ENCODE results near the gene SESN1. TPM values are rescaled to one million over a fixed set of nuclear protein-coding genes. Genes with fewer than 3 reads are reported as not detected.

SESN1 gene
- total RNA-seq, 4 donors from 2014 or later, result 22.8 to 87.5 (median 43.4) TPM

DNA sequence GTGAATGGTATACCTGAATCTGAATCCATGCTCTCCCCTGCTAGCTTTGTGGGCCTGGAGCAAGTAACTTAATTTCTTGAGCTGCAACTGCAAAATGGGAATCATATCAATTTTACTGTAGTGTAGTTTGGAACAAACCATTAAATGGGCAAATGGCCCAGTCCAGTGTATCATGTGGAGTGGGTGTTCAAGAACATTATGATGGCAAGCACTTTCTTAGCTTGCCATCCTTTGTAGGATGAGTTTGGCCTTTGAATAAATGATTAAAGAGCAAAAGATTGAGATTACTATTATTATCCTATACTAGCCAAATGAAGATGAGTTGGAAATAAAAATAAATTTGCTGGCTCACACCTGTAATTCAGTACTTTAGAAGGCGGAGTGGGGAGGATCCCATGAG lies 120.4 kb downstream of the SESN1 start:
- H3K4me1 ChIP-seq, result no peaks in the 10 kb centered on the region
- peaks cover 0 to 4% (median 0%) of the 10 kb centered on the region in 4 donors for H3K9me3 ChIP-seq
- H3K27me3 ChIP-seq, result no peaks in the 10 kb centered on the region
- no peak overlapping the region for H3K27ac ChIP-seq
- no peak overlapping the region for H3K4me3 ChIP-seq
- DNase-seq, result no peak
- TF ChIP-seq, protein P1, sequence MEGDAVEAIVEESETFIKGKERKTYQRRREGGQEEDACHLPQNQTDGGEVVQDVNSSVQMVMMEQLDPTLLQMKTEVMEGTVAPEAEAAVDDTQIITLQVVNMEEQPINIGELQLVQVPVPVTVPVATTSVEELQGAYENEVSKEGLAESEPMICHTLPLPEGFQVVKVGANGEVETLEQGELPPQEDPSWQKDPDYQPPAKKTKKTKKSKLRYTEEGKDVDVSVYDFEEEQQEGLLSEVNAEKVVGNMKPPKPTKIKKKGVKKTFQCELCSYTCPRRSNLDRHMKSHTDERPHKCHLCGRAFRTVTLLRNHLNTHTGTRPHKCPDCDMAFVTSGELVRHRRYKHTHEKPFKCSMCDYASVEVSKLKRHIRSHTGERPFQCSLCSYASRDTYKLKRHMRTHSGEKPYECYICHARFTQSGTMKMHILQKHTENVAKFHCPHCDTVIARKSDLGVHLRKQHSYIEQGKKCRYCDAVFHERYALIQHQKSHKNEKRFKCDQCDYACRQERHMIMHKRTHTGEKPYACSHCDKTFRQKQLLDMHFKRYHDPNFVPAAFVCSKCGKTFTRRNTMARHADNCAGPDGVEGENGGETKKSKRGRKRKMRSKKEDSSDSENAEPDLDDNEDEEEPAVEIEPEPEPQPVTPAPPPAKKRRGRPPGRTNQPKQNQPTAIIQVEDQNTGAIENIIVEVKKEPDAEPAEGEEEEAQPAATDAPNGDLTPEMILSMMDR (IDR thresholded peaks at IDR 0.05), result no peak
- no peak for TF ChIP-seq POLR2A (IDR thresholded peaks at IDR 0.05)
- H3K36me3 ChIP-seq, result no peaks in the 10 kb centered on the region

DNA sequence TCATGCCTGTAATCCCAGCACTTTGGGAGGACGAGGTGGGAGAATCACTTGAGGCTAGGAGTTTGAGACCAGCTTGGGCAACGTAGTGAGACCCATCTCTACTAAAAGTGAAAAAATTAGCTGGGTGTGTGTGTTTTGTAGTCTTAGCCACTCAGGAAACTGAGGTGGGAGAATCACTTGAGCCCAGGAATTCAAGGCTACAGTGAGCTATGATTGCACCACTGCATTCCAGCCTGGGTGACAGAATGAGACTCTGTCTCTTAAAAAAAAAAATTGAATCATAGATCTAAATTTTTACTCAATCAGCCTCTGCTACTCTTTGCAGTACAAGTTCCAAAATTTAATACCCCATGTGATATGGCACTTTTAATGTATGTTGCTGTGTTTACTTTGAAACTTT lies 124.9 kb downstream of the SESN1 start:
- TF ChIP-seq, protein P1 (IDR thresholded peaks at IDR 0.05), result no peak
- TF ChIP-seq POLR2A (IDR thresholded peaks at IDR 0.05), result no peak
- Histone ChIP-seq H3K4me3 (no peak overlapping the region), H3K36me3 (no peaks in the 10 kb centered on the region), H3K4me1 (peaks cover 0 to 10% (median 0%) of the 10 kb centered on the region in 4 donors), H3K9me3 (no peaks in the 10 kb centered on the region), H3K27ac (no peak overlapping the region), H3K27me3 (no peaks in the 10 kb centered on the region)
- no peak for DNase-seq

DNA sequence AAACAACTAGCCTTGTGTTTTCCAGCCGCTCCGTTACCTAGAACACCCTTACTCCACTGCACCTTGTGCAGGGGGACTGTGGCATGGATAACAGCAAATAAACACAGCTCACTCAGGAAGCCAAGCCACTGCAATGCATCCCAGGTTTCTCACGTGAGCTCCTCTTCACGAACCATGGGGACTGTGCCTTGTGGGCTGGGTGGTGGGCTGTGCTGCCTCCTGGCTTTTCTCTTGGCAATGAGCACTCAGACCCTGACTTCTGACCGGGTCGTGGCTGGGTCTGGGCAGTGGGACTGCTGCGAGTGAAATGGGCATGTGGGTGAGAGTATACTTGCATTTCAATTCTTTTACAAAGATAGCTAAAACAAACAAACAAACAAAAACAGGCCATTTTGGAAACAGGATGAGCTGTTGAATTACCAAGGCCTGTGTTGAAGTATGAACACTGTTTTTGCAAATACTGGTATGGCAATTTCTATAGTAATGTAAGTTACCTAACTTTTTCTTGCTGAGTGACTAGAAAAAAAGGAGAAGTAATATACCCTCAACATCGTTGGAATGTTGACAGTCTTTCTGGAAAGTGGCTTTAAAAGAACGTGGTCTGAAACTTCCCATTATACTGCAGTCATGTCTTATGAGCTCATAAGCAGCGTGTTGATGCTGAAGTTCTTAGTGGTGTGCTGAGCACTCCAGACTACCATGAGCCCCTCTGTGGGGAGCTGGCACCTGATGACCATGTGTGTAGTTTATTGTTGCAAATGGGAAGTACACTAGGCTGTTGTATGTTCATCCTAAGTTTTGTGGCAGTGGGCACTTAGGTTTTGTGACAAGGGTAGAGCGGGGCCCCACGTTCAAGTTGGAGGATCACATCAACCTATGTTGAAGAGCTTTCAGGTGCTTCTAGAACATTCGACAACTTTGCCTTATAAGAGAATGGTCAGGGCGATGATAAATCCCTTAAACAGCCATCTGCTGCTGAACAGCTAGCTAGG lies 126.0 kb downstream of the SESN1 start:
- DNase-seq, result no peak
- Histone ChIP-seq H3K4me3 (no peak overlapping the region), H3K4me1 (peaks cover 0 to 10% (median 0%) of the 10 kb centered on the region in 4 donors), H3K27ac (no peak overlapping the region), H3K36me3 (no peaks in the 10 kb centered on the region), H3K27me3 (no peaks in the 10 kb centered on the region), H3K9me3 (no peaks in the 10 kb centered on the region)
- TF ChIP-seq, protein P1 (IDR thresholded peaks at IDR 0.05), result no peak
- TF ChIP-seq POLR2A (IDR thresholded peaks at IDR 0.05), result no peak

DNA sequence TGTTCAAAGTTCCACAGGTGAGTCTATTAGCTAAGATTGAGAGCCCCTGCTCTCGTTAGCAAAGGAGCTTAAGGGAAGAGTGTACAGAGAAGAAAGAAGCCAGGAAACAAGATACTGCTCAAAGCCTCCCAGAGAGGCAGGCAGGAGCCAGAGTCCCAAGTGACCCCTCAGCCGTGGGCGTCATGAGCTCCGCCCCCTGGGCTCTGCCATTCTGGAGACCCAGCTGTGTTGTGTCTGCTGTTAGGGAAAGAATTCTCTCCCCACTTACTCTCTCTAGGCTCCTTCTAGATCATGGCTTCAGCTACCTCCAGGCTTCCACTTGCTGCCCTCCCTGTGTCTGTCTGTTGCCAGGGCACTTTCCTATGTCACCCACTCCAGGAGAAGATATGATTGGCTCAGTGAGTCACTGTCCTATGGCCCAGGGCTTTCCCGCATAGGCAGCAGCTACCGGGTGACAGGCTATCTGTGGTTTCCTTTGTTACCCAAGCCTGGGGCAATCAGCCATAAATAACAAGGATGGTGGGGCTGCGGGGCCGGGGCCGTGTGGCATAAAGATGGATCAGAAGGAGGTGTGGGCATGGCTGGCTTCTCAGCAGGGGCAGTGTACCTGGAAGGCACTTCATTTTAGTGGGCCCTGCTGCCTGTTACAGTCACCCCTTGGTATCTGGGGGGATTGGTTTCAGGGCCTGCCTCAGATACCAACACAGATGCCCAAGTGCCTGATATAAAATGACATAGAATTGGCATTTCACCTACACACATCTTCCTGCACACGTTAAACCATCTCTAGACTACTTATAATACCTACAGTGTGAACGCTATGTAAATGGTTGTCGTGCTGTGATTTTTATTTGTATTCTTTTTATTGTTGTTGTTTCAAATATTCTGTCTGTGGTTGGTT lies 127.5 kb downstream of the SESN1 start:
- H3K27ac ChIP-seq, result no peak overlapping the region
- no peak for TF ChIP-seq POLR2A (IDR thresholded peaks at IDR 0.05)
- TF ChIP-seq, protein P1 (IDR thresholded peaks at IDR 0.05), result no peak
- no peaks in the 10 kb centered on the region for H3K9me3 ChIP-seq
- no peak for DNase-seq
- no peak overlapping the region for H3K4me3 ChIP-seq
- no peaks in the 10 kb centered on the region for H3K36me3 ChIP-seq
- peaks cover 0 to 10% (median 0%) of the 10 kb centered on the region in 4 donors for H3K4me1 ChIP-seq
- H3K27me3 ChIP-seq, result no peaks in the 10 kb centered on the region

DNA sequence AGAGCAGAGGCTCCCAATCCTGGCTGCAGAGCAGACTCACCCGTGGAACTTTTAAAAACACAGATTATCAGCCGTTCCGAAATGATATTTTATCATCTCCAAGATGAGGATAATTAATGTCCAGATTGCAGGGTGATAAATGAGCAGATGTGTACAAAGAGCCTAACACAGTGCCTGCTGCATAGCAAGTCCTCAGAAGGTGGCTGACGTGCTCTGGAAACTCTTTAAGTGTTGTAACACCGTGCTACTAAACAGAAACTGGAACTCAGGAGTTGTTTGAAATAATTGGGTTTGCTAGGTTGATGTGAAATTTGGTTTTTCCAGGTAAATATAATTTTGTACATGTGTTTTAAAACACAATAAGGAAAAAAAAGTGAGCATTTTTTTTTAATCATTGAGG lies 128.4 kb downstream of the SESN1 start:
- H3K4me3 ChIP-seq, result no peak overlapping the region
- no peaks in the 10 kb centered on the region for H3K27me3 ChIP-seq
- H3K27ac ChIP-seq, result no peak overlapping the region
- H3K9me3 ChIP-seq, result no peaks in the 10 kb centered on the region
- H3K36me3 ChIP-seq, result no peaks in the 10 kb centered on the region
- no peak for TF ChIP-seq POLR2A (IDR thresholded peaks at IDR 0.05)
- TF ChIP-seq, protein P1 (IDR thresholded peaks at IDR 0.05), result no peak
- H3K4me1 ChIP-seq, result peaks cover 0 to 10% (median 0%) of the 10 kb centered on the region in 4 donors
- DNase-seq, result no peak

Measured in Peyer's patch (tissue), 4 donors.